HL-60/S4 (cell line): ENCODE measurements around the gene NUDT14.

ENCODE experiments used
- in situ Hi-C: fragments of 300-500 bp; cut with MboI; formaldehyde crosslinking; loops from 2 replicates; pipeline ENCODE4 v1.14.3; 2022; ENCODE audit warnings: low sequenced_read_pairs

The NUDT14 gene

GRCh38 chr14:105180592-105181548 is at the start of gene NUDT14:
TSS of gene NUDT14 (minus strand) at chr14:105181312. CDS start at chr14:105181209, 103 bp downstream.
- in situ Hi-C loops, result no loop called here

- in situ Hi-C loops, result no loop called here
These were observed 48.1 kb upstream of the NUDT14 start for GRCh38 chr14:105229099-105229655.

DNA sequence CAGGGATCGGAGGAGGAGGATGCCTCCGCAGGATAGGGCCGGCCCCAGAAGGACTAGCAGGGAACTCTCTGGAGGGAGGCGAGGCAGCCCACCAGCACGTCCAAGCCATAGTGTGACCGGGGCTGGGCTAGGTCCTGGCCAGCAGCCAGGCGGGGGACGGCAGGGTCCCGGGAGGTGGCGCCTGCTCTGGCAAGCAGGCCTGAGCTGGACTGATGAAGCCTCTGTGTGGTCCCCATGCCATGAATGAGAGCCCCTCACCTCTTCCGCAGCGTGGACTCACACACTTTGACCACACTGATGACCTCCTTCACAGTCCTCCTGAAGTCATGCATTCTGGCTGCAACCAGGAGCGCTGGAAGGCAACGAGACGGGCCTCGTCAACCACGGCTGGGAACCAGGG is 47.5 kb upstream of the NUDT14 start:
- in situ Hi-C loops, result no loop called here

GRCh38 chr14:105227346-105227745 is 46.2 kb upstream of the NUDT14 start:
- in situ Hi-C loops, result no loop called here

DNA sequence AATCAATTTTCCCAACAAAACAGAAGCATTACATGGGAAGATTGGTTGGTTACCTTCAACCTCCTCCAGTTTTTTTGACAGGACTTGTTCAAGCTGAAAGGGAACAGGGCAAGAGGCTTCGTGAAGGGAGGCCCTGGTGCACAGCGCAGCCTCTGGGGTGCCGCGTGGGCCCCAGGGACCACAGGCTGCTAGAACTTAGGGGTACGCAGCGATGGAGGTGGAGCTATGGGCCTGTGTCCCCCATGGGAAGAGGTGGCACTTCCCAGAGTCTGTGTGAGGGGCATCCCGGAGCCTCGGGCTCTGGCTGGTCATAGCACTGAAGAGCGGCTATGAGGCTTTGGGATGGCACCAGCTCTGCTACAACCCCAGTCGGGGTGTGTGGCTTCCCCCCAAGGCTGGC is 45.1 kb upstream of the NUDT14 start:
- in situ Hi-C loops, result no loop called here

GRCh38 chr14:105224845-105225570 is 43.9 kb upstream of the NUDT14 start:
- in situ Hi-C loops, result no loop called here

GRCh38 chr14:105223770-105224544 is 42.8 kb upstream of the NUDT14 start:
- in situ Hi-C loops, result no loop called here

DNA sequence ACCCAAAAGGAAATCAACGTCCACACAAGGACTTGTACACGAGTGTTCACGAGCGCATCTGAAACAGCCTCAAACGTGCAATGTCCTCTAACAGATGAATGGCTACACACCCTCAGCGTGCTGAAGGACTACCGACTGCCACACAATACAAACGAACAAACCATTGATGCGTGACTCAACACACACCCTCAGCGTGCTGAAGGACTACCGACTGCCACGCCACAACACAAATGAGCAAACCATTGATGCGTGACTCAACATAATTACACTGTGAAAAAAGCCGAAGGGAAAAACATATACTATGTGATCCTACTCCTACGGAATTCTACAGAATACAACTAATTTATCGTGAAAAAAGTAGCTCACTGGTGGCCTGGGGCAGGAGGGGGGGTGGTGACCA is 42.1 kb upstream of the NUDT14 start:
- in situ Hi-C loops, result no loop called here

DNA sequence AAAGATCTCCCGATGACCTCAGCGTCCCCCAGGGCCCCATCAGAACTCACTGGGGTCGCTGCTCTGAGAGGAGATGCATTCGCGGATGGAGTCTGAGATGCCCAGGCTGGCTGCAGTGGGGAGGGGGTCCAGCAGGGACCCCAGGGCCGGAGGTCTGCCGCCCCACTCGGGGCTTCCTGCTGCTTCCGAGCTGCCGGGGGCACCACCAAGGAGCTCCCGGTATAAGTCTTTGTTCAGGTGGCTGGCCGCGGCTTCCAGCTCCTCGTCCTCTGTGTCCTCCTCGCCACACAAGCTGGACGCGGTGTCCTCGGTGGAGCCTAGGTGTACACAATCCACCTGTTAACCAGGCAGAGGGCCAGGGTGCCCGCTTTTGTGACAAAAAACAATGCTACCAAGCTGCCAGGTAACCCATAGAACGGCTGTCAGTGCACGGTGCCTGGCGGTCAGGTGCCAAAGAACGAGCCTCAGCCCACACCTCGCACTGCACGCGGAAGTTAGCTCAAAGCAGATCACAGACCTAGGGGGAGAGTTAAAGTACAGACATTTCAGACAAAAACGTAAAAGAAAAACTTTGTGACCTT is 40.6 kb upstream of the NUDT14 start:
- in situ Hi-C loops, result no loop called here

GRCh38 chr14:105220699-105221597 is 39.8 kb upstream of the NUDT14 start:
- in situ Hi-C loops, result no loop called here

DNA sequence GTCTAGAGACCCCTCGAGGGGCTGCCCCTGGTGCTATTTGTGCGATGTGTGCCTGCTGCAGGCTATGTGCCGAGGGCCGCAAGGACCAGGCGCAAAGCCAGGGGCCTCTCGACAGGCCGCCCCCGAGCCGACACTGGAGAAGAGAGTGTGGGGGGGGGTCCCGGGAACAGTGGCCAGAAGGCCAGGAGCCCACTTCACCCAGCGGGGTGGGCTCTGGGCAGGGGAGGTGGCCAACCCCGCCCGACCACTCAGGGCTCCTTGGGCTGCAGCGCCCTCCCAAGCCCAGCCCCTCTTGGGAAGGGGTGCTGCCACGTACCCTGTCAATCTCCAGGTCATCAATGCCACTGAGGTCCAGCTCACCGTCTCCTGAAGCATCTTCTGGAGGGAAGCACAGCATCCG is 38.6 kb upstream of the NUDT14 start:
- in situ Hi-C loops, result no loop called here

- in situ Hi-C loops, result no loop called here
These were observed 38.0 kb upstream of the NUDT14 start for GRCh38 chr14:105219043-105219612.

DNA sequence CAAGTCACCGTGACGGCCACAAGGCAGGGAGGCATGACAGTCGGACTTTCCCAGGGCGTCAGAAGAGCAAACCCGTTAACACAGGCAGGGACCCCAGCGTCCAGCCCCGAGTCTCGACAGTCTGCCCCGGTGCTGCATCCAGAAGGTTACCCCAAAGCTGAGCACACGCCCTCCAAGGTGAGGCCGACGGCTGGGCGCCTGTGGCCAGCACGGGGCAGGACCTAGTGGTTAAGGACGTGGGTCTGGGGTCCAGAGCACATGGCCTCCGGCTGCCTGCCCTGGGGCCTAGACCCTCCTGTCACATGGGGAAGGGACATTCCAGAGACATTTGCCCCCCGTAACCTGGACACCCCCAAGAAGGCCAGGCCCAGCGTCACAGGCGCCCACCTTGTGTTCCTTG is 37.5 kb upstream of the NUDT14 start:
- in situ Hi-C loops, result no loop called here

DNA sequence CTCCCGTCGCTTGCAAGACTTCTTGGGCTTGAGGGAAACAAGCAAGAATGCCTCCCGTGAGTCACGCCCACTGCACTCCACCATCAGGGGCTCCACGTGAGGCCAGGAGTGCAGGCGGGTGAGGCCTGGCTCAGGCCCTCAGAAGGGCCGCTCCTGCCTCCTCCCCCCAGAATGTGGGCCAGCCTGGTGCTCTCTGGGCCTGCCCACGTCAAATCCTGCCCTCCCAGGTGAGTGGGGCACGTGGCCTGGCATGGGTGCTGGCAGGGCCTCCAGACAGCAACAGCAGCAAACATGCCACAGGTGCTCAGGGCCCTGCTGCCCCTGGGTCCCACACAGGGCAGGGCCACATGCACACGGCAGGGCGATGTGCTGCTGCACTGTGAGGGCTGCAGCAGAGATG is 36.7 kb upstream of the NUDT14 start:
- in situ Hi-C loops, result no loop called here

DNA sequence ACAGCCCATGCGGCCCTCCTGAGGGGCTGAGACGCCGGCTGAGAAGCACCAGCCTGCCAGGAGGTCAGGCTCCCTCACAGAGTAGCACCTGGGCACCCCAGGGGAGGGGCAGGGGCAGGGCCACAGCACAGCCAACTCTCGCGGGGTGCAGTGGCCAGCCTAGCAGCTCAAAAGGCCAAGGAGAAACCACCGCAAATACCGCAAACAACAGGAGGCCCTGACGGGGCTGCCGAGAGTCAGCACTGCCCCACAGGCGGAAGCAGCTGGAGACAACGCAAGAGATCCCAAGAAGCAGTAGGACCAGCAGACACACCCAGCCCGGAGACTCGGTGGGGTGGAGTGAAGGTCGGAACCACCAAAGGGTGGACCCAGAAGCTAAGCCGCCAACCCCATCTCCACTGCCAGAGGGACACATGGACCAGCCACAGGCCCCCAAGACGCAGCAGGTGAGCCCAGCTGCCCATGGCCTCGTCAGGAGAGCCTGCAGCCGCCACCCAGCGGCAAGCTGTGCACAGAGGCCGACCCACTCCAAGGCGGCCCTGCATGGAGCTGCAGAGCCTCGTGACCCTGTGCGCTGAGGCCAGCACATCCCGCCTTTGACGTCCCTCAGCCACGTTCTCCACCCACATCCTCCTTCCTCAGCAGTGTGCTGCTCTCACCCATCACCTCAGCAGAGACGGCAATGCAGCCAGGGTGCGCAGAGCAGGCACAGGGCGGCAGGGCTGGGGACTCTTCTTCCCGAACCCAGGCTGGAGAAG is 35.6 kb upstream of the NUDT14 start:
- in situ Hi-C loops, result no loop called here

DNA sequence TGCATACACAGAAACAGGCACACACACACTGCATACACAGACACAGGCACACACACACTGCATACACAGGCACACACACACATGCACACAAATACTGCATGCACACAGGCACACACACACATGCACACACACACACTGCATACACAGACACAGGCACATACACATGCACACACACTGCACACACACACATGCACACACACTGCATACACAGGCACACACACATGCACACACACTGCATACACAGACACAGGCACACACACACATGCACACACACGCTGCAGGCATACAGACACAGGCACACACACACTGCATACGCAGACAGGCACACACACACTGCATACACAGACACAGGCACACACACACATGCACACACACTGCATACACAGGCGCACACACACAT is 34.5 kb upstream of the NUDT14 start:
- in situ Hi-C loops, result no loop called here

DNA sequence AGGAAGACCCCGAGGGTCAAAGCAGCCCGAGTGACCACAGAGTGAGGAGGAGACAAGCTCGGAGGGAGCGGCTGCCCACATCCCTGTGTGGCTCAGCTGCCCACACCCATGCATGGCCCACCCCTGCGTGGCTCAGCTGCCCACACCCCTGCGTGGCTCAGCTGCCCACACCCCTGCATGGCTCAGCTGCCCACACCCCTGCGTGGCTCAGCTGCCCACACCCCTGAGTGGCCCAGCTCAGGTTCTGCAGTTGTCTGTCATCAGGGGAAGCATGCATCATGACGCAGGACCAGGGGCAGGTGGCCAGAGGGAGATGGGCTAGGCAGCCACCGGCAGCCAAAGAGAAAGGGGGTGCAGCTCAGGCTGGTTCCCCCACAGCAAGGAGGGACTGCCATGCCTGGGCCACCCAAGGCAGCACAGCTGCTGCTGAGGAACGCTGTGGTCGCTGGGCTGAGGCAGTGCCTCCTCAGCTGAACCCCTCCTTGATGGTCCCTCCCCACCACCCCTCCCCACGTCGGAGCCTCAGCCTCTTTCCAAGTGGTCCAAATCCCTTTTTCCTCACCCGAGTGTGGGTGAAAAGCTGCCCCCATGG is 33.3 kb upstream of the NUDT14 start:
- in situ Hi-C loops, result no loop called here

GRCh38 chr14:105213361-105213760 is 32.2 kb upstream of the NUDT14 start:
- in situ Hi-C loops, result no loop called here
